GM08714 (cell line): Measurements from ENCODE around the gene PPP1R12A.

Source experiments
- H3K4me3 ChIP-seq: fragments of 200-500 bp; sonication (Bioruptor generic); 2 replicates; pipeline ENCODE4 v1.5.1; 2014; ENCODE audit warnings: mild to moderate bottlenecking, low read length, inconsistent platforms
- ZNF274 ChIP-seq: IDR thresholded peaks from 2 replicates; pipeline ENCODE4 v1.6.1; 2012; ENCODE audit warnings: mild to moderate bottlenecking, low read depth, low read length

PPP1R12A gene

DNA sequence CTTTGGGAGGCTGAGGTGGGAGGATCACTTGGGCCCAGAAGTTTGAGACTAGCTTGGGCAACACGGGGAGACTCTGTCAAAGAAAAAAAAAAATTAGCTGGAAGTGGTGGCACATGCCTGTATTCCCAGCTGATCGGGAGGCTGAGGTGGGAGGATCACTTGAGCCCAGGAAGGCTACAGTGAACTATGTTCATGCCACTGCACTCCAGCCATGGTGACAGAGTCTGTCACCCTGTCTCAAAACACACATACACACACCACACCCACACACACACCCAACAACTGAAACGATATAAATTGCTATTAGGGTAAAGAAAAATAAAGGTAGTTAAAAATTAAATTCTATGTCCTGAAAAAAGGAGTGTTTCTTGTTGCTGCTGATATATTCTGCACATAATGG is 7.9 kb downstream of the PPP1R12A start:
- no peak for TF ChIP-seq ZNF274
- H3K4me3 ChIP-seq = no peak overlapping the region

DNA sequence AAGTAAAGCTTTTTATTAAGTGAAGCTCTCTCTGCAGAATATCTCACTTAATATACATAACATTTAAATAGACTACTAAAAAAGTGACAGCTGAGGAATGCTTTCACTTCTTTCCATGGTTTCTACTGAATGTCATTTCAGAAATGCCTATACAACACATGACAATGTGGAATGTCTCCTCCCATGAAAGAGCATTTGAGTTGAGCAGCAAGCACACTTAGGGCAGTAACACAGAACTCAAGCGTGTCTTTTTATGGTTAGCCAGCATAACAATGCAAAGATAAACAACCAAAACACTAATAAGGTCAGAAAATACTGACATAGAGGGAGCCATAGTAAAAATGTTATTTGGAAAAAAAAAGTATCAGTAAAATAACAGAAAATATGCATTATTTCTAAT is 9.4 kb downstream of the PPP1R12A start:
- H3K4me3 ChIP-seq = no peak overlapping the region
- no peak for TF ChIP-seq ZNF274

GRCh38 chr12:79921786-79922185 is 13.1 kb downstream of the PPP1R12A start:
- no peak for TF ChIP-seq ZNF274

DNA sequence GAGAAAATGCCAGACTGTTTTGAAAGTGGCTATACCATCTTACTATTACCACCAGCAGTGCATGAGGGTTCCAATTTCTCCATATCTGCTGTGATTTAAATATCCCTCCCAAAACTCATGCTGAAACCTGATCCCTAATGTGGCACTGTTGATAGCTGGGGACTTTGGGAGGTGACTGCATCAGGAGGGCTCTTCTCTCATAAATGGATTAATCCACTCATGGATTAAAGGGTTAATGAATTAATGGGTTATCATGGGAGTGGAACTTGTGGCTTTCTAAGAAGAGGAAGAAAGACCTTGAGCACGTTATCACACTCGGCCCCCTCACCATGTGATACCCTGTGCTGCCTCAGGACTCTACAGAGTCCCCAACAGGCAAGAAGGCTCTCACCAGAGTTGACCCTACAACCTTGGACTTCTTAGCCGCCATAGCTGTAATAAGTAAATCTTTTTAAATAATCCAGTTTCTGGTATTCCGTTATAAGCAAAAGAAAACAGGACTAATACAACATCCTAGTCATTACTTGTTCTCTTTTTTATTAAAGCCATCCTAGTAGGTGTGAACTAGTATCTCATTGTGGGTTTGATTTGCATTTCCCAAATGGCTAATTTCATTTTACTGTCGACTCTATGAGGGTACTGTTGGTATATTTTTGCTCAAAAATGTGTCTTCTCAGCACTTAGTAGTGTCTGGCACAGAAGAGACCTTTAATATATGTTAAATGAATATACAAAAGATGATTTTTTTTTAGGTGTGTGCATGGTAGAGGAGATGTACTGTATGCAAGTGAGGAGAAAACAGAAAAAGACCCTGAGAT is 14.3 kb downstream of the PPP1R12A start:
- no peak for TF ChIP-seq ZNF274
- H3K4me3 ChIP-seq = no peak overlapping the region

More at GRCh38 chr12:79921786-79922185, 13.1 kb downstream of the PPP1R12A start:
- no peak overlapping the region for H3K4me3 ChIP-seq

DNA sequence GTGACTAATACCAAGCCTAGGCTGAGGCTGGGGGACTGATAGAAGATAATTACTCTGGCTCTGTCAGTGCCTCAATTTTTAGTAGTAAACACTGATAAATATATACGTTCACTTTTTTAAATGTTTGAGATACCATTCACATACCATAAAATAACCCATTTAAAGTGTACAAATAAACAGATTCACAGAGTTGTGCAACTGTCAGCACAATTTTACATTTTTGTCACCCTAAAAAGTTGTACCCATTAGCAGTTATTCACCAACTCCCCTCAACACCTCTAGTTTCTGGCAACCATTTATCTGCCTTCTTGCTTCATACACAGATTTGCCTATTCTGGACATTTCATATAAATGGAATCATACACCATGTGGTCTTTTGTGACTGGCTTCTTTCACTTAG is 15.1 kb downstream of the PPP1R12A start:
- no peak for TF ChIP-seq ZNF274
- no peak overlapping the region for H3K4me3 ChIP-seq

GRCh38 chr12:79916826-79917225 is 18.1 kb downstream of the PPP1R12A start:
- no peak for TF ChIP-seq ZNF274
- no peak overlapping the region for H3K4me3 ChIP-seq

GRCh38 chr12:79911889-79912656 is 22.8 kb downstream of the PPP1R12A start:
- TF ChIP-seq ZNF274 = no peak
- H3K4me3 ChIP-seq = no peak overlapping the region

- no peak for TF ChIP-seq ZNF274
- no peak overlapping the region for H3K4me3 ChIP-seq
Measured at GRCh38 chr12:79908366-79908765, 26.5 kb downstream of the PPP1R12A start.

DNA sequence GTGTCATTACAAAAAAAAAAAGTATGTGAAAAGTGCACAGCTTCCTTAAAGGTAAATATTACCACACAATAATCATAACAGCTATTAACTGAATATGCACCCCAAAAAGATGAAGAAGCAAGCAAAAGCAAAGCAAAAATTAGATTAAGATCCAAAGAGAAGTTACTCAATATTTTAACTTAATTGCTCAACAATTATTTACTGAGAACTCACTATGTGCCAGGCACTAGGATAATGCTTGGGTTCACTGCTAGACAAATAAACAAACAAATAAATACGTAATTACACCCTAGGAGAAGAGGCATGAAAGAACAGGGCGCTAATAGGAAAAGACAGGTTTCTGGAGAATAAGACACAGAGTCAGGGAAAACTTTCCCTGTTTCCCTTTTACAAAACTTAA is 33.4 kb downstream of the PPP1R12A start:
- no peak overlapping the region for H3K4me3 ChIP-seq
- no peak for TF ChIP-seq ZNF274

DNA sequence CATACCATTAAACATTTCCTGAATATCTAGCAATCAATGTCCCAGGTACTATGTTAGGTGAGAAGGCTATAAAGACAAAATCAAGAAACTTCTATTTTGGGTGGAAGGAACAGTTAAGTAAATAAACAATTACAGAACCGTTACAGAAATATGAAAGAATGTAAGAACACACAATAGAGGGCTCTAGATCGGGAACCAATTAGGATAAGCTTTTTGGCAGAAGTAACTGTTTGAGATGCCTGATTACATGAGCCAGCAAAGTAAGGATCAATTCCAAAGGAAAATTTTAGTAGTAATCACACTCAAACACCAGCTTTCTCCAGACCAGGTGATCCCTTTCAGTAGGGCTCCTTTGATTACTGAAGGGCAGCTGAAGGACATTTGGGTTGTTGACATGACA is 33.9 kb downstream of the PPP1R12A start:
- H3K4me3 ChIP-seq = no peak overlapping the region
- no peak for TF ChIP-seq ZNF274

DNA sequence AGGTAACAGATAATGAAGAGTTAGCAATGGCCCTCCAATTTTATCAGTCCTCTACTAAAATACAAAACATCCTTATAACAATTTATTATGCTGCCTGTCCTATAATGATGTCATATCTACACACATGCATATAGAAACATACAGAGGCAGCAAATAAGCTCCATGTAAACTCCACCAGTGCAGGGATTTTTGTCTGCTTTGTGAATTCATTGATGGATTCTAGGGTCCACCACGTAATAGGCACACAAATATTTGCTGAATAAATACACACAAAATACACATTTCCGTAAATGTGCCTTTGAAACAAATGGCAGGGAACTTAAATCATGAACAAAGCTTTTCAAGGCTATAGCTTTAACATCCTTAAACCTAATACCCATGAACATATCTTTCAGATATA is 34.7 kb downstream of the PPP1R12A start:
- no peak for TF ChIP-seq ZNF274
- no peak overlapping the region for H3K4me3 ChIP-seq

DNA sequence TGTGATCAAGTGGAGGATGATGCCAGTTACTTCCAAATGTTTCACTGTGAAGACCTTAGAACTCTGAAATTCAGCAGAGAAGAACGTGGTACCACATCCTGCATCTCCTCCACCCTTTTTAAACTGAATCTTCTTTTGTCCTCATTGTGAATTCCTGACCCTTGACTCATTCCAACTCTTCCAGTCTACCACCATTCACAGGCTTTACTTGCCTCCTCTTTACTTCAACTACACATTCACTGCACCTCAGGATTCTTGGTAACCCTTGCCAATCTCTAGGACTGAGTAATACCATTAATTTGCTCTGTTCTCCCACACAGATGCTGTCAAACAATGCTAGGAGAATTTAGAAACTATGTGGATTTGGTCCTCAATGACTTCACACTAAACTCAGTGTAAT is 37.3 kb downstream of the PPP1R12A start:
- TF ChIP-seq ZNF274 = no peak
- H3K4me3 ChIP-seq = no peak overlapping the region

DNA sequence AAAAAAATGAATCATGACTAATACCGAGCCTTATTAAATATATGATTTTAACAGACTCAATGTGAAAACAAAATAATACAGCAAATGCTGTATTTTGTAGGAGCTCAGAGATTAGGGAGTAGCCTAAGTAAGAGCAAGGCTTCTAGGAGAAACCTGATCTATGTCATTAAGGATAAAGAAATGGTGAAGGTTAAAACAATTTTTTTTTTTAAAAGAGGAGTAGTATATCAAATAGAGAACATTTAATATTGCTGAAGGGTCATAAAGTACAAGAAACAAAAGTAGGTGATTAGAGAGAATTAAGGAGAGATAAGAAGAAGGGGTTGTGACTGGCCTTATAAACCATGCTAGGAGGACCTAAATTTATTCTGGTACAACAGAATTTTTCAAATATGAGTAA is 39.1 kb downstream of the PPP1R12A start:
- H3K4me3 ChIP-seq = no peak overlapping the region
- no peak for TF ChIP-seq ZNF274

DNA sequence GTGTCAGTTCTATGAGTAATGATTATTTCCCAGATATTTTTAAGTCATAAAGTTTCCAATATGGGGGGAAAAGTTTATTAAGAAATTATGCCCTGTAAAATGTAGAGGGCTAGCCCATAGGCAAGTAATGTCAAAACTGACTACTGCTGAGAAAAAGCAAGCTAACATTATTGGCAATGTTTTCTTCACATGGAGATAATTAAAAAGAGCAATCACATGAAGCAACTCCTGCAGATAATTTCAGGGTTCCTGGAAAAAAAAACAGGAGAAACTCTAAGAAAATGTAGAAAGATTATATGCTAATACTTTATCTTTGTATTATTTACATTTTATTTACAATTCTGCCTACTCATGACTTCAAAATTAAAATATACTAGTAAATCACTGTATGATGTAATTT is 39.8 kb downstream of the PPP1R12A start:
- no peak for TF ChIP-seq ZNF274
- no peak overlapping the region for H3K4me3 ChIP-seq

DNA sequence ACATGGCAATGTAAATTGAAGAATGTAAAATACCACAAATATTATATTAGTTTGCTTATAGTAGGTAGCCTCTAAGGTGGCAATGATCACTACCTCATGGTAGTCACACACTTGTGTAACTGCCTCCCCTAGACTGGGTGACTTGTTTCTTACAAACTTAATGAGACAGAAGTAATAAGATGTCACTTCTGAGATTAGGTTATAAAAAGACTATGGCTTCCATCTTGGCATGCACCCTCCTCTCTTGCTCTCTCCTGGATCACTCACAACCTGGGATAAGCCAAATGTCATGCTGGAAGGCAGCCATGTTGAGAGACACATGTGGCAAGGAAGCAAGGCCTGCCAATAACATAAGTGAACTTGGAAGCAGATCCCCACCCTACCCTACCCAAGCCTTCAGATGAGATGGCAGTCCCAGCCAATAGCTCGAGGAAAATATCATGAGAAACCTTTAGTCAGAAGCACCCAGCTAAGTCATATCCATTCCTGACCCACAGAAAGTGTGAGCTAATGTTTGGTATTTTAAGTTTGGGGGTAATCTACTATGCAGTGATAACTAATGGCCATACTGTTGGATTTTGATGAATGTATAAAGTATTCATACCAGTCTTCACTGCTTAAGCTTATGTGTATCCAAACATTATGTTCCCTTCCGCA is 43.3 kb downstream of the PPP1R12A start:
- no peak overlapping the region for H3K4me3 ChIP-seq
- no peak for TF ChIP-seq ZNF274
